HepG2 (cell line): ENCODE results near the gene SLC38A3. TPM values are rescaled to one million over a fixed set of nuclear protein-coding genes. Genes with fewer than 3 reads are reported as not detected.

Experiments used
- FOXM1 ChIP-seq: sonication (generic); formaldehyde crosslinking; IDR thresholded peaks from 2 replicates; pipeline ENCODE4 v1.5.0; 2020; ENCODE audit warnings: missing genetic modification reagents
- HIC2 ChIP-seq: sonication (generic); formaldehyde crosslinking; IDR thresholded peaks from 2 replicates; pipeline ENCODE4 v1.9.0; 2022; ENCODE audit warnings: low read depth, missing genetic modification reagents
- HOXA7 ChIP-seq: sonication (generic); formaldehyde crosslinking; IDR thresholded peaks from 2 replicates; pipeline ENCODE4 v1.8.1; 2022; ENCODE audit warnings: mild to moderate bottlenecking, missing genetic modification reagents, moderate library complexity
- KDM3A ChIP-seq: IDR thresholded peaks from 2 replicates; pipeline ENCODE4 v1.6.1; 2018; ENCODE audit warnings: low read depth, missing compliant biosample characterization
- NBN ChIP-seq: fragments of 450-650 bp; conservative IDR thresholded peaks from 2 replicates; pipeline ENCODE4 v1.6.1; 2017
- POGZ ChIP-seq: sonication (generic); formaldehyde crosslinking; IDR thresholded peaks from 2 replicates; pipeline ENCODE4 v1.4.0; 2020; ENCODE audit warnings: mild to moderate bottlenecking, missing genetic modification reagents
- POLR2AphosphoS5 ChIP-seq: IDR thresholded peaks from 2 replicates; pipeline ENCODE4 v1.6.1; 2012; ENCODE audit warnings: low read depth, low read length
- RAD21 ChIP-seq: fragments of 450-650 bp; formaldehyde crosslinking; IDR thresholded peaks from 2 replicates; pipeline ENCODE4 v1.5.0; 2020; ENCODE audit warnings: mild to moderate bottlenecking
- SMAD1 ChIP-seq: sonication (generic); formaldehyde crosslinking; IDR thresholded peaks from 2 replicates; pipeline ENCODE4 v1.4.0; 2020; ENCODE audit warnings: missing genetic modification reagents, low read depth, mild to moderate bottlenecking, borderline replicate concordance
- SMYD3 ChIP-seq: sonication (generic); formaldehyde crosslinking; IDR thresholded peaks from 2 replicates; pipeline ENCODE4 v1.8.1; 2023; ENCODE audit warnings: mild to moderate bottlenecking, missing genetic modification reagents
- SOX5 ChIP-seq: IDR thresholded peaks from 2 replicates; pipeline ENCODE4 v1.6.1; 2016; ENCODE audit warnings: borderline replicate concordance
- SP5 ChIP-seq: IDR thresholded peaks from 2 replicates; pipeline ENCODE4 v1.6.1; 2016; ENCODE audit warnings: low read depth, borderline replicate concordance
- ZNF34 ChIP-seq: sonication (generic); formaldehyde crosslinking; IDR thresholded peaks from 2 replicates; pipeline ENCODE4 v1.4.0; 2020; ENCODE audit warnings: mild to moderate bottlenecking, missing genetic modification reagents, borderline replicate concordance
- ZNF746 ChIP-seq: sonication (generic); formaldehyde crosslinking; IDR thresholded peaks from 2 replicates; pipeline ENCODE4 v1.8.0; 2022; ENCODE audit warnings: mild to moderate bottlenecking, missing genetic modification reagents
- polyA plus RNA-seq, 8 experiments: library from polyadenylated mRNA; depleted of rRNA in 3 of 8; stranded (reverse) in 7 of 8; unstranded in 1 of 8; fragments of >200 nt; fragmentation: Illumina TruSeq in 4 of 8; extraction: Trizol in 4 of 8; gene quantifications; 2 replicates each; pipeline versions ENCODE4 v1.2.1 to v1.2.3, GENCODE V29; 2011 to 2016; ENCODE audit warnings: low read depth in 4 of 8, missing spikeins in 1 of 8, mixed read lengths in 1 of 8; ENCODE audit not compliant: insufficient read depth in 1 of 8
- total RNA-seq, 5 experiments: library from RNA; depleted of rRNA; stranded (reverse); fragments of >200 nt; fragmentation: Illumina TruSeq; extraction: Trizol; gene quantifications; 2 replicates each; pipeline ENCODE4 v1.2.3, GENCODE V29; 2016; ENCODE audit warnings: low read depth in 1 of 5
- TF ChIP-seq, protein P1 (sequence below): sonication (generic); formaldehyde crosslinking; IDR thresholded peaks from 2 replicates; pipeline ENCODE4 v1.4.0; 2020; ENCODE audit warnings: missing genetic modification reagents, borderline replicate concordance
- TF ChIP-seq, protein P2 (sequence below): sonication (generic); formaldehyde crosslinking; IDR thresholded peaks from 2 replicates; pipeline ENCODE4 v1.8.0; 2022; ENCODE audit warnings: missing genetic modification reagents, mild to moderate bottlenecking, inconsistent platforms, borderline replicate concordance
- TF ChIP-seq, protein P3 (sequence below): sonication (generic); formaldehyde crosslinking; IDR thresholded peaks from 2 replicates; pipeline ENCODE4 v1.5.1; 2020; ENCODE audit warnings: mild to moderate bottlenecking, missing genetic modification reagents, moderate library complexity

Gene SLC38A3
- total and polyA plus RNA-seq, 2 of the 13 experiments (the other 11 are each of a cell fraction or from before 2014, with no cell fraction given) = 29.8 to 164 TPM

- TF ChIP-seq POLR2AphosphoS5 (peak; percentile 74), ZNF34 (CRISPR knock-in tag) (no peak), FOXM1 (CRISPR knock-in tag) (no peak), ZNF746 (no peak), HOXA7 (CRISPR knock-in tag) (no peak), RAD21 (CRISPR knock-in tag) (peak; percentile 51), SMYD3 (no peak), POGZ (no peak), HIC2 (peak; percentile 40; the same call in 1 of the 2 replicates), NBN (no peak), SP5 (CRISPR knock-in tag) (peak; percentile 53; the same call in 1 of the 2 replicates), SOX5 (no peak), KDM3A (CRISPR knock-in tag) (no peak), SMAD1 (CRISPR knock-in tag) (no peak)
- TF ChIP-seq, protein P1, sequence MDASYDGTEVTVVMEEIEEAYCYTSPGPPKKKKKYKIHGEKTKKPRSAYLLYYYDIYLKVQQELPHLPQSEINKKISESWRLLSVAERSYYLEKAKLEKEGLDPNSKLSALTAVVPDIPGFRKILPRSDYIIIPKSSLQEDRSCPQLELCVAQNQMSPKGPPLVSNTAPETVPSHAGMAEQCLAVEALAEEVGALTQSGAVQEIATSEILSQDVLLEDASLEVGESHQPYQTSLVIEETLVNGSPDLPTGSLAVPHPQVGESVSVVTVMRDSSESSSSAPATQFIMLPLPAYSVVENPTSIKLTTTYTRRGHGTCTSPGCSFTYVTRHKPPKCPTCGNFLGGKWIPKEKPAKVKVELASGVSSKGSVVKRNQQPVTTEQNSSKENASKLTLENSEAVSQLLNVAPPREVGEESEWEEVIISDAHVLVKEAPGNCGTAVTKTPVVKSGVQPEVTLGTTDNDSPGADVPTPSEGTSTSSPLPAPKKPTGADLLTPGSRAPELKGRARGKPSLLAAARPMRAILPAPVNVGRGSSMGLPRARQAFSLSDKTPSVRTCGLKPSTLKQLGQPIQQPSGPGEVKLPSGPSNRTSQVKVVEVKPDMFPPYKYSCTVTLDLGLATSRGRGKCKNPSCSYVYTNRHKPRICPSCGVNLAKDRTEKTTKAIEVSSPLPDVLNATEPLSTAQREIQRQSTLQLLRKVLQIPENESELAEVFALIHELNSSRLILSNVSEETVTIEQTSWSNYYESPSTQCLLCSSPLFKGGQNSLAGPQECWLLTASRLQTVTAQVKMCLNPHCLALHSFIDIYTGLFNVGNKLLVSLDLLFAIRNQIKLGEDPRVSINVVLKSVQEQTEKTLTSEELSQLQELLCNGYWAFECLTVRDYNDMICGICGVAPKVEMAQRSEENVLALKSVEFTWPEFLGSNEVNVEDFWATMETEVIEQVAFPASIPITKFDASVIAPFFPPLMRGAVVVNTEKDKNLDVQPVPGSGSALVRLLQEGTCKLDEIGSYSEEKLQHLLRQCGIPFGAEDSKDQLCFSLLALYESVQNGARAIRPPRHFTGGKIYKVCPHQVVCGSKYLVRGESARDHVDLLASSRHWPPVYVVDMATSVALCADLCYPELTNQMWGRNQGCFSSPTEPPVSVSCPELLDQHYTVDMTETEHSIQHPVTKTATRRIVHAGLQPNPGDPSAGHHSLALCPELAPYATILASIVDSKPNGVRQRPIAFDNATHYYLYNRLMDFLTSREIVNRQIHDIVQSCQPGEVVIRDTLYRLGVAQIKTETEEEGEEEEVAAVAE (CRISPR knock-in tag) = no peak
- TF ChIP-seq, protein P2, sequence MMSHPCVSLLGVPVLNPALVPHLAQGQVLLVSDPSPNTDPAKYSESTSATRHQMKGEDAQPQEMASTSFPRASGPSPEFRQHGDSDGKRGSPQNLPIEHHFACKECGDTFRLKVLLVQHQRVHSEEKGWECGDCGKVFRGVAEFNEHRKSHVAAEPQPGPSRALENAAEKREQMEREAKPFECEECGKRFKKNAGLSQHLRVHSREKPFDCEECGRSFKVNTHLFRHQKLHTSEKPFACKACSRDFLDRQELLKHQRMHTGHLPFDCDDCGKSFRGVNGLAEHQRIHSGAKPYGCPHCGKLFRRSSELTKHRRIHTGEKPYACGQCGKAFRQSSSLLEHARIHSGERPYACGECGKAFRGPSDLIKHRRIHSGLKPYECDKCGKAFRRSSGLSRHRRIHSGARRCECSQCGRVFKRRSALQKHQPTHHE = no peak
- TF ChIP-seq, protein P3, sequence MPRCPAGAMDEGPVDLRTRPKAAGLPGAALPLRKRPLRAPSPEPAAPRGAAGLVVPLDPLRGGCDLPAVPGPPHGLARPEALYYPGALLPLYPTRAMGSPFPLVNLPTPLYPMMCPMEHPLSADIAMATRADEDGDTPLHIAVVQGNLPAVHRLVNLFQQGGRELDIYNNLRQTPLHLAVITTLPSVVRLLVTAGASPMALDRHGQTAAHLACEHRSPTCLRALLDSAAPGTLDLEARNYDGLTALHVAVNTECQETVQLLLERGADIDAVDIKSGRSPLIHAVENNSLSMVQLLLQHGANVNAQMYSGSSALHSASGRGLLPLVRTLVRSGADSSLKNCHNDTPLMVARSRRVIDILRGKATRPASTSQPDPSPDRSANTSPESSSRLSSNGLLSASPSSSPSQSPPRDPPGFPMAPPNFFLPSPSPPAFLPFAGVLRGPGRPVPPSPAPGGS (CRISPR knock-in tag) = peak; percentile 34; the same call in 1 of the 2 replicates
These were observed 30.8 kb downstream of the SLC38A3 start, which contains the start of gene GNAI2 (continued) for GRCh38 chr3:50235716-50236483.
